CD4-positive, alpha-beta T cell treated with Interferon gamma for 1 hour (primary cell): ENCODE results near the gene SLC22A8.
"Not testable (repeated sequence)": the region's sequence is repeated elsewhere in the genome, so short reads cannot be mapped to it uniquely, and the experiment has no call there.

Source experiments
- DNase-seq: peaks from one replicate; pipeline ENCODE4 v3.0.0-alpha.2; 2020

The SLC22A8 gene

DNA sequence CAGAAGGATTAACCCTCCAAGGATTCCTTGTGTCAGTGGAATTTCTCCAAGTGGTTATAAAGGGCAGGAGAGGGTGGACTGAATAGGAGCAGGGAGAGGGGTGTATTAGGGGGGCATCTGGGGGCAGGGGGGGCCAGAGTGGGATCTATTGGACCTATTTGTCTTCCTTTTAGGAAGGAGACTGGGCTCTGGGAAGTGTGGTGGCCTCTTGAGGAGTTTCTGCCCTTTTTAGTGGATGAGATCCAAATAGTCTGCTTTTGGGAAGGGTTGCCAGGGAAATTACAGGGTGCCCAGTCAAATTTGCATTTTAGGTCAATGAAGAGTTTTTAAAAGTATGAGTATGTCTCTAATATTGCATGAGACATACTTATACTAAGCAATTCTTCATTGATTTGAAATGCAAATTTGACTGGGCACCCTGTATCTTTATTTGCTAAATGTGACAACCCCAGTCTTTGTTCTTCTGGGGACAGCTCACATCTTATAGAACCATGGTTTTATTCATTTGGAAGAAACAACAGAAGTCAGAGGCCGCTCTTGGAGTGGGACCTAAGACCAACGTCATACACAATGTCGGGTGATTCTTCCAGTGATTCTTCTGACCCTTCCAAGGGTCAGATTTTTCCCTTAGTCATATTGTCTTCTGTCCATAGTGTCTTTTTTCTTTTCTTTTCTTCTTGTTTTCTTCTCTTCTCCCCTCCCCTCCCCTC is 30.4 kb downstream of the SLC22A8 start:
- no peak for DNase-seq

DNA sequence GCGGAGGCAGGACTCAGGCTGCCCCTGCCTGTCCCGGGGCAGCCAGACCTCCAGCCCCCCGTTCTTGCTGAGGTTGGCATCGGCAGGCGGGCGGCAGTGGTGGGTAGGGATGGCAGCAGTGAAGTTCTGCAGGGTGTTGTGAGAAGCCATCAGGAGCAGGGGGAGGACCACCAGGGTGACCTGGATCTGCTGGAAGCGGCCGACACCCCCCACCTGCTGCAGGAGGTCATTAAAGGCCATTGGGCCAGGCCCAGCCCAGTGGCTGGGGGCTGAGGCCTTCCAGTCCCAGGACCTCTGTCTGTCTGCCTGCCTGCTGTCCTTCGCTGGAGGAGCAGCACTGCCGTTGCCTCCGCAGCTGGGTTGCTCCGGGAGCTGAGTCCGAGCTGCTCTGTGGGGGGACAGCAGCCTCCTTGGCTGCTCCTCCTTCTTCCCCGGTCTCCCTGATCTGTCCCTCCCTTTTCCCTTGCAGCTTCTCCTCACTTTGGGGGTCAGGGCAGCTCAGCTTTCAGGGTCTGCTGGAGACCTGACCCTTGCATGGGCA is 31.1 kb downstream of the SLC22A8 start, which contains the start of gene SLC22A6:
Gene SLC22A6, minus strand, starts transcription at position 517 of the 541 bp plus-strand sequence. Its CDS starts 277 bp downstream, at position 240.
- no peak for DNase-seq

DNA sequence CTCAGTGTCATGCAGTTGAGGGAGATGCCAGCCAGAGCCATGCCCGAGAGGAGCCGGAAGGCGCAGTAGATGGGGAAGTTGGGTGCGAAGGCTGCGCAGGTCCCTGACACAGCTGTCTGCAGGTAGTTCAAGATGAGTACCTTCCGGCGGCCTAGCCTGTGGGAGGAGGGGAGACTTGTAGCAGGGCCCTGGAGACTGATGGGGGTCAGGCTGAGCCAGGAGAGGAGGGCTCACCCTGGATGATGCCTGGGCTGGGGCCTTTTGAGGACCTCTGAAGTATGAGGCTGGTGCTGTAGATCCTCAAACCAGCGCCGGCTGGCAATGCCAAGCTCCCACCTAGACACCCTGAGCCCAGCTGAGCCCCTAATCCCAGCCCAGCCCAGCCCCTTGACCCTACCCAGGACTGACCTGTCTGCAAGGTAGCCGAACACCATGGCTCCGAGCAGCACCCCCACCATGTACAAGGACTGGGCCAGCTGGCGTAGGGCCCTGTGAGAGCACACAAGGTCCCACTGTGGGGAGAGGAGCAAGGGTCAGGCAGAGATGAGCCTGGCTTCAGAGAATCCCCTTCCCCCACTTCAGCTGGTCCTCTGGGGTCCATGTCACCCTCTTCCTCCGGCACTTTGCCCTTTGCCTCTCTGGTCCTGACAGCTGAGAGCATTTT is 32.0 kb downstream of the SLC22A8 start:
- no peak for DNase-seq

DNA sequence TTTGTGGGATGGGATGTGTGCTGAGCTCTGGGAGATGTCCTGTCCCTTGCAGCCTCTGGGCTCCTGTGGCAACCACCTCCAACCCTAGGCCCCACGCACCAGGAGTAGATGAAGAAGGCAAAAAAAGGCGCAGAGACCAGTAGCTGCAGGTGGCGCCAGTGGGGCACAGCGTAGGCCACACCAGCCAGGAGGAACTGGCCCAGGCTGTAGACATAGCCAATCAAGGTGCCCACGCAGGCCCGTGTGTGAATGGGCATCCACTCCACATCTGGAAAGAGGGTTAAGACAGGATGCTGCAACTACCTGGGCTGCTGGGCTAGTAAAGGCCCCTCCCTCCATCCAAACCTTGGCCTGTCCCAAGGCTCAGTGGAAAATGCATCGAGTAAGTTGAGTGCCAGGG is 33.9 kb downstream of the SLC22A8 start:
- DNase-seq = no peak

DNA sequence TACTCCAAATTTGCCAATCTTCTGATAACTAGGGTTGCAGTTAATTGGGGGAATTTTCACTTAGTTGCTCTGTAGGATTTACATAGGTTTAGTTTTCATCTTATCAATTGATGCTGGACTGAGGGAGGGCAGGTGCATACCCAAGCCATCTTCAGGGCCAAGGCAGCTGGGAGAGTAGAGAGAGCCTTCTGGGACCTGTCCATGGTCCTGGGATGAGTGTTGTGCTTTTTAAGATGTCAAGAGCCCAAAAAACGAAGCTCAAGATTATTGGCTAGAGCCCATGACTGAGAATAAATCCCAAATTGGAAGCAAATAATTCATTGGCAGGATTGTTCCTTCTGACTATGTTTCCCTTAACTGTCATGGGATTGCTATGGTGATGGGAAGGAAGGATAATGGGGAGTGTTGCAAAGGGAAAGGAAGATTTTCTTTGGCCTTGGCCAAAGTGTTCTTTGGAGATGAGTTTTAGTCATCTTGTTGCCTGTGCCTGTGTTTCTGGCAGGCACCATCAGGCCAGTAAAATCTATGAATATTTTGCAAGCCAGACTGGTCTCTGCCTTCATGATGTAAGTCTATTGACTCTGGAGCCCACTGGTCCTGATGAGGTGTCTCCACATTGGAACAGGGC is 35.4 kb downstream of the SLC22A8 start:
- no peak for DNase-seq

DNA sequence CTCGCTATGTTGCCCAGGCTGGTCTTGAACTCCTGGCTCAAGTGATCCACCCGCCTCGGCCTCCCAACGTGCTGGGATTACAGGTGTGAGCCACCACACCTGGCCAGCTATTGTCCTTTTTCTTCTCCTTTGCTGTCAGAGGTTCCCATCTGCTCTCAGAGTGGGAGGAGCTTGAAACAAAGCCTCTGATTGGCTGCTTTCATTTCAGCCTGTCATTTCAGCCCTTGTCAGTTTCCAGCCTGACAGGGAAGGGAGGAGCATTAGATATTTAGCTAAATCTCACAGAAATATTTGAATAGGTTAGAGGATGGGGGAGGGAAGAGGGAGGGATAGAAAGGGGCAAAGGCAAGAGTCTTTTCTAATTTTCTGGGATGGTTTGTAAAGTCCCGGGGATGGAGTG is 39.5 kb downstream of the SLC22A8 start:
- DNase-seq = no peak

DNA sequence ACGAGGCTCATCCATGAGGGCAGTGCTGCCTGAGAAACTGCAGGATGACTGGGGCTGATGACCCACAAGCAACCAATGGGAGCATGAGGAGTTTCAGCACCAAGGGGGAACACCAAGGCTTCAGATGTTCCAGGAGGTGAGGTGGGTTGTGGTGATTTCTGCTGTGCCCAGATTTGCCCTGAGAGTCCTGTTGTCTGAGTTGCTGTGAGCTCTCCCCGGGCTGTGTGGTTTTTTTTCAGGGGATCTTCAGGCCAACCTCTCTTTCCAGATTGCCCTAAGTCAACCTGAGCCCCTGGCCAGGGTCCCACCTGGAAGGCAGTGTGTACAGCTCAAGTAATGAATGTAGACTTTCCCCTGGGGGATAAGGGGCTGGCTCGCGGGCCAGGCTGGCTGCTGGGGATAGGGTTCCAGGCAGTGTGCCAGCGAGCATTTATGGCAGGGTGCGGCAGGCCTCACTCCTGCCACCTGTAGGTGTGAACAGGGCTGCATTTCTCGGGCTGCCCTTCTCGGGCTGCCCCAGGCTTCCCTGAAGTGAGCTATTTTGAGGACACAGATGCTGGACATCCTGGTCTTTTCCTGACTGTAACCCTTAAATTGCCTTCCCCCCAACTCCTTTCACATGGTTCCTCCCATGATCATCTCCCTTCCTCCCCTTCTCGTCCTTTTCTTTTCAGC is 40.7 kb downstream of the SLC22A8 start:
- DNase-seq = no peak

DNA sequence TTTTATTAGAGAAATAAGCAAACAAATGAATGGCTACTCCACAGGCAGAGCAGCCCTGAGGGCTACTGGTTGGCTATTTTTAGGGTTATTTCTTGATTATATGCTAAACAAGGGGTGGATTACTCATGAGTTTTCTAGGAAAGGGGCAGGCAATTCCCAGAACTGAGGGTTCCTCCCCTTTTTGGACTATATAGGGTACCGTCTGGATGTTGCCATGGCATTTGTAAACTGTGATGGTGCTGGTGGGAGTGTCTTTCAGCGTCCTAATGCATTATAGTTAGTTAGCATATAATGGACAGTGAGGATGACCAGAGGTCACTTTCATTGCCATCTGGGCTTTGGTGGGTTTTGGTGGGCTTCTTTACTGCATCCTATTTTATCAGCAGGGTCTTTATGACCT is 50.1 kb downstream of the SLC22A8 start:
- DNase-seq = no peak

DNA sequence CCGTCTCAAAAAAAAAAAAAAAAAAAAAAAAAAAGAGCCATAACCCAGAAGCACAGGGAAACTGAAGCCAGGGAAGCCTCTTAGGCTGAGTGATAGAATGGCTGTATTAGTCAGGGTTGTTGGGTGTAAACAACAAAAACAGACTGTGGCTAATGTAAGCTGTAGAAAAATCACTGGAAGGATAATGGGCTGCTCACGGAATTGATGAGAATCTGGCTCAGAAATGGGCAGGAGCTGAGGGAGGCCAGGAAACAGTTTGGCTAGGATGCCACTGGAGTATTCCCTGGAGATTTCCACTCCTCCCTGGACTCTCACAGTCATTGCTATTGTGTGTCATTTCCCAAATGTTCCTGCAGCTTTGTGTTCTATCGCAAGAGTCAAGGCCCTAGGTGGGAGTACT is 53.2 kb downstream of the SLC22A8 start:
- DNase-seq = no peak

DNA sequence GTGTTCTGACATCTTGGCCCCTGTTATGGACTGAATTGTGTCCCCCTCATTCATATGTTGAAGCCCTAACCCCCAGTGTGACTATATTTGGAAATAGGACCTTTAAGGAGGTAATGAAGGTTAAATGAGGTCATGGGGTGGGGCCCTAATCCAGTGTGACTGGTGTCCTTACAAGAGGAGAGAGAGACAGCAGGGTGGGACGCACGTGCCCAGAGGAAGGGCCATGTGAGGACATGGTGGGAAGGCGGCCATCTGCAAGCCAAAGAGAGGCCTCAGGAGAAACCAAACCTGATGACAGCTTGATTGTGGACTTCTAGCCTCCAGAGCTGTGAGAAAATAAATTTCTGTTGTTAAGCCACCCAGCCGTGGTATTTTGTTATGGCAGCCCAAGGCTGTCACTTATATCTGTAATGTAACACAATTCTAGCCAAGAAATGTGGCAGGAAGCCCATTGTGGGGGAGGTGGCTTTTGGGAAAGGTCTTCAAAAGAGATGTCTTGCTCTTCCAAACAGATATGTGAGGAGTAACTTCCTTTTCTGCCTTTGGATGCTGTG is 54.5 kb downstream of the SLC22A8 start:
- no peak for DNase-seq

DNA sequence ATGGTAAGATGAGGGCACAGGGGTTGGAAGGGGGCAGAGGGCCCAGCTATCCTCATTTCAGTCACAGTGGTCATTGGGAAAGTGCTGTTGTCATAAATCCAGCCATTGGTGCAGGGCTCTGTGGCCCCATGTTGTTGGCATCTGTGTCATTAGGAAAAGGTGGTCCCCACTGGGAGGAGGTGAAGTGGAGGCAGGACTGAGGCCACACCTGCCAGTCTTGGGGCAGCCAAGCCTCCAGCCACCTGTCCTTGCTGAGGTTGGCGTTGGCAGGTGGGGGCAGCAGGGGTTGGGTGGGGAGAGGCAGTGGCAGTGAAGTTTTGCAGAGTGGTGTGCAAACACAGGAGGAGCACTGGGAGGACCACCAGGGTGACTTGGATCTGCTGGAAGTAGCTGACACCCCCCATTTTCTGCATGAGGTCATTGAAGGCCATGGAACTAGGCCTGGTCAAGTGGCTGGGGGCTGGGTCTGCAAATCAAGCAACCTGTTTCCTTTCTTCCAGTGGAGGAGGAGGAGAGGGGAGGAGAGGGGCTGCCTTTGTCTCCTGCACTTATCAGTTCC is 56.1 kb downstream of the SLC22A8 start:
- DNase-seq = no peak

DNA sequence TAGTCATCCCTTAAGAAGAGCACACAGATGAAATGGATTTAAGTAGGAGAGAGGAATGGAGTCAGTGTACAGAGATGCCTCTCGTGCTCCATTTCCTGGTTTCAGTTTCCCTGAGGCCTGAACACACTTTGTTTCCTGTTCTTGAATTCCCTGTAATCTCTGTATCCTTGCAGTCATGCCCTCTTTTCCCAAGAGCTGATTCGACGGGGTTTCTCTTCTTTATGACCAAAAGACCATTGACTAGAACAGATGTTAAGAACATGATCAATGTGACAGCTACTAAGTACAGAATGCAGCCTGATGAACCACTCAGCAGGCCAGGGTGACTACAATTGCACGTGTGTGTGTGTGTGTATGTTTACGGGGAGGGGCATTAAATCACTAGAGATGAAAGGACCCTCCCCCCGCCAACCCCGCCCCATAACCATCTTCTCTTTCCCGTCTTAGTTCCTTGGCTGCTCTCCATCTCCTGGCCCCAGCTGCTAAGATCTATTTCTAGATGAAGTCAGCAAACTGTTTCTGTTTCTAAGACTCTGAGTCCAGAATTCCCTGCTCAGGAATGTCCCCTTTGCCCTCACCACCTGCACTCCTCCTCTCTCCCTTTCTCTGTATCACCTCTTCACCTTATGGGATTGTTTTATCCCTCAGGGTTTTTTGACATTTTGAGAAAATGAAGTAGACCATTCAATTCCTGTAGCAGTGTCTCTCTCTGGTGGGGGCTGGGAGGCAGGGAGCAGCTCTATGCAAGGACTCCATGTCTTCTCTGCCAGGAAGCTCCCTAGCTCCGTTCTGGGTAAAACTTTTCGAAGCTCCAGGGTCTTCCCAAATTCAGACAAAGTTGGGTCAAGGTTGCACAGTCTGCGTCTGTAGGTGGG is 56.9 kb downstream of the SLC22A8 start:
- no peak for DNase-seq

DNA sequence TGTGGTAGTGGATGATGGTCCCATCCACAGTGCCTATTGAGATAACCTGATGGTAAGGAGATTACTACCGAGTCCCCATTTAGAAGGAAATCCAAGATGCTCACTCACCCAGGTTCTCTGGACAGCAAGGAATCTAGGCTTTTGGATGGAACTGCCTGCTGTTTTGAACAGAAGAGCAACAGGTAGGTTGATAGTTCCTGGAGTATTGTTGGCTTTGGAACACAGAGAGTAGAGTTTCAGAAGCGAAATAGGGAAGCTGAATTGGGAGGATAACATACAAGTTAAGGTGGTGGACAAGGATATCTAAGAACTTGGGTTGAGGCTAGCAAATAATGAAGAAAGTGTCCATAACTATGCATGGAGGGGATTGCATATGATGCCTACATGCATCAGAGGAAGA is 58.5 kb downstream of the SLC22A8 start:
- no peak for DNase-seq

DNA sequence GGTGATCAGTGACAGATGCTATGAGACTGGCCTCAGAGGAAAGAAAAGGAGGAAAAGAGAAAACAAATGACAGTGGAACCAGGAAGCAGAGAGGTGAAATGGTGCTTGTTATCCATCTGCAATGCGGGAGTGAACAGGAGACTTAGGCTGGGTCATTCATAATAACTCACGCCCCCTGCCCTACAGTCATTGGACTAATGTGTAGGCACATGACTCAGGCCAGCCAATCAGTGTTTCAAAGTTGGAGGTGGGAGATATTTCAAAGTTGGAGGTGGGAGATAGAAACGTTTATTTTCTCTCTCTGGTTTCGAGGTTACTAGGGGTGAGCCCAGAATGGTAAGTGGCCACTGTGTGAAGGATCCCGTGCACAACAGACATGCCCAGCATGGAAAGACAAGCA is 61.2 kb downstream of the SLC22A8 start:
- DNase-seq = no peak

DNA sequence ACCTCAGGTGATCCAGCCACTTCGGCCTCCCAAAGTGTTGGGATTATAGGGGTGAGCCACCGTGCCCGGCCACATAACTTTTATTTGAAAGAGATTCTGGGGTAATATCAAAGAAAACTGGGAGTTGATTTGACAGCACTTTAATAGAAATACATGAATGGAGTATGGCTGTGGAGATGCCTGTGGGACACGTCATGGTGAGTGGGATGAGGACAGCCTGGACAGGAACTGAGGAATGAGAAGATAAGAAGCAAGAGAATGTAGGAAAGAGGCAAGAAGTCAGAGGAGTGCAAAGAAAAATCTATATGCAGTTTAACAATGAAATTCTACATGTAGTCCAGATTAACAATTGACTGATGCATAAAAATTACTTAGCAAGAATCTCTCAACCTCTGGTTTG is 61.8 kb downstream of the SLC22A8 start:
- DNase-seq = no peak

DNA sequence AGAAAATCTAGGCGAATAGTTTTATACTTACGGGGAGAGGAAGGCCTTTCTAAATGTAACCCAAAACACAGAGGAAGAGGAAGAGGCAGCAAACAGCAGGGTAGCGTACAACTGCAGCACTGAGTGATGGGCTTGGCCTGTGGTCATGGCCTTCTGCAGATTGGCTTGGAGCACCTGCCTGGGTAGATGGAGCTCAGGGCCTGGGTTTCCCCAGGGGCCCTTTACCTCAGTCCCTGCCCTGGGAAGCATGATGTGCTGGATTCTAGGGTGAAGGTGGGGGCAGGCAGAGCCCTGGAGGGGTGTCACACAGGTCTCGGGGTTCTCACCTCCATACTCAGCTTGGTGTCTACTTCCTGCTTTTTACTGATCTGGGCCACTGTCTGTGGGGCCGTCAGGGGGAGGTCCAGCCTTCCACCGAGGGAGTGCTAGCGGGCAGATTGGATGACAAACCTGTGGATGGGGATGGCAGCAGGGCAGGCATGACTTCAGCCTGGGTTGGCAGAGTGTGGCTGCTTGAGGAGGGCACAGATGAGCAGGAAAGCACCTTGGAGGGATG is 66.8 kb downstream of the SLC22A8 start:
- no peak for DNase-seq

DNA sequence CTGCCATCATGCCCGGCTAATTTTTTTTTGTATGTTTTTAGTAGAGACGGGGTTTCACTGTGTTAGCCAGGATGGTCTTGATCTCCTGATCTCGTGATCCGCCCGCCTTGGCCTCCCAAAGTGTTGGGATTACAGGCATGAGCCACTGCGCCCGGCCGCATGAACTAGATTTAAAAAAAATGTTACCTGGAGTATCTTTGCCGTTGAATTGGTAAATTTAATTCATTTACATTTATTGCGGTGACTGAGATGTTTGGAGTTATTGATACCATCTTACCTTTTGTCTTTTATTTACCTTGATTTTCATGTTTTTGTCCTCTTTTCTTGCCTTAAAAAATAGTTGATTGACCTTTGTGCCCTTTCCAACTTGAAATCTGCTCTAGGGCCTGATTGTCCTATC is 70.1 kb downstream of the SLC22A8 start:
- DNase-seq = not testable (repeated sequence)
